ENCODE measurements around the gene PCDH18.

- TF ChIP-seq CTCF (IDR thresholded peaks at IDR 0.05), result no peak
- no peak for TF ChIP-seq POLR2A (IDR thresholded peaks at IDR 0.05)
These were observed 3.6 kb downstream of the PCDH18 start for GRCh38 chr4:137528673-137529072.

All from sigmoid colon (tissue), 3 donors.